T-helper 2 cell (primary cell): ENCODE results near the gene GPR63.
A peak's percentile ranks its signal among the peaks of the same experiment; 100 is the strongest.

Experiments
- DNase-seq, 5 experiments: peaks; one replicate each; pipeline versions ENCODE4 v3.0.0 to v3.0.0-alpha.2; 2012 to 2022
- total RNA-seq, 2 donors: gene quantifications; one replicate each; lab custom pipeline; 2026; lab: John Stamatoyannopoulos, UW

The GPR63 gene
- 0.81 to 4.1 reads per million in 2 donors for total RNA-seq

DNA sequence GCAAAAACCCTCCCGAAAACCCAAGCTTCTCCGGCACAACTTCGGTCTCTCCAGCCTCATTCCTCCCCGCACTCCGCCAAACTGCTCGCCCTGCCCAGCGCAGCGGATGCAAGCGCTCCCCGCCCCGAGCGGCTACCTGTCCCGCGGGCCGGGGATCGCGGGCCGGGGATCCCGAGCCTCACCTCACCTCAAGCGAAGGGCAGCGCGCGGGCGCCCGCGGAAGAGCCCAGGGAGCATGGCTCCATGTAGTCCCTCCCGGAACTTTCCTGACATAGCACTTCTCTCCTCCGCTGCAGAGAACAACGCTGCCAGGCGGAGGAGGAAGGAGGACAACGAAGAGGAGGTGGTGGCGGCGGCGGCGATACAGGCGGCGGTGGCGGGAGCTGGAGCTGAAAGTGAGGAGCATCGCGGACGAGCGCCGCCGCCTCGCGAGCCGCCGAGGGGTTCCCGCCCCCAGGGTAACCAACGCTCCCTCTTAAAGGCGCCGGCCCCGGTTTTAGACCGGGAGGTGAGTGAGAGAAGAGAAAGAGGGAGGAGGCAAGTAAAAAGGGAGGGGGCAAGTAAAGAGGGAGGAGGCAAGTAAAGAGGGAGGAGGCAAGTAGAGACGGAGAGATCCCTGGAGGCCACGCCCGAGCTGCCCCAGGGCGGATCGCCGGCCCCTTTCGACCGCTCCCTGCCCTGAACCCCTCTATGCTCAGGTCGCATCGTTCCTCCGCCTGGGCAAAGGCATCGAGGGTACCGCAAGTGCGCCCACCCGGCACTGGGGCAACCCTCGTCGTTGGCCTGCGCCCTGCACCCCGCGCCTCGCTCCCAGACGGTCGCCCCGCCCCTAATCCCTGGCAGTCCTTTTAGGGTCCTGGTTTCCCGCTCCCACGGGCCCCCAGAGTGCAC is at the start of gene GPR63:
Gene GPR63 (minus strand): TSS at position 397 of the 891 bp plus-strand sequence. CDS start 37,746 bp downstream, outside the sequence.
- peak; percentile 27 to 95 (median 54) for DNase-seq

DNA sequence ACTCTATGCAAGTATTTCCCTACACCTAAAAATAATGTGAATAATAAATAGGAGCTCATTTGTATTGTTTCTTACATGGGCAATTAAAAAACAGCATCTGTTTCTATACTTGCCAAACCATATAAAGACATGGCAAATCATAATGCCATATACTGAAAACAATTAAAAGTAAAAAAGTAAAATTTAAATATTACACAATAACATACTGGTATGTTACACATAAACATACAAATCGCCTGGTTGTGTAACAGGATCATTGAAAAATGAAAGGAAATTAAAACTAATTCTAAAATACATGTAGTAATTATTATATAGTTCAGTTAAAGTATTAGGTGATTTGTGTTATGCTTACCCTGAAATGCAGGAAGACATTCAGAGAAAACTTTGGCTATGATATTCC is 49.2 kb upstream of the GPR63 start:
- no peak for DNase-seq

DNA sequence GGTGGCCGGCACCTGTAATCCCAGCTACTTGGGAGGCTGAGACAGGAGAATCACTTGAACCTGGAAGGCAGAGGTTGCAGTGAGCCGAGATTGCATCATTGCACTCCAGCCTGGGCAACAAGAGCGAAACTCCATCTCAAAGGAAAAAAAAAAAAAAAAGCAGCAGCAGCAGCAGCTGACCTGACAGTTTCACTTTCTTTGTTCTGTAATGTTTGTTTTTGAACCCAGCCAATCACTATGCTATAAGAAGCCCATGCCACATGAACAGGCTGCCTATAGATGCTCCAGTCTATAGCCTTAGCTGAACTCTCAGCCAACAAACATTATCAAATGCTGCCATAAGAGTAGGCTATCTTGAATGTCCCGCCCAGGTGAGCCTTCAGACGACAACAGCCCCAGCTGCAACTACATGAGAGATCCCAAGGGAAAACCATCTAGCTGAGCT is 47.9 kb upstream of the GPR63 start:
- DNase-seq, result peak in 1 of 5 experiments; percentile 79

- DNase-seq, result no peak
These were observed 40.9 kb upstream of the GPR63 start for GRCh38 chr6:96878143-96878542.

GRCh38 chr6:96876886-96877545 is 39.7 kb upstream of the GPR63 start:
- DNase-seq, result no peak

GRCh38 chr6:96872976-96873375 is 35.7 kb upstream of the GPR63 start:
- no peak for DNase-seq

DNA sequence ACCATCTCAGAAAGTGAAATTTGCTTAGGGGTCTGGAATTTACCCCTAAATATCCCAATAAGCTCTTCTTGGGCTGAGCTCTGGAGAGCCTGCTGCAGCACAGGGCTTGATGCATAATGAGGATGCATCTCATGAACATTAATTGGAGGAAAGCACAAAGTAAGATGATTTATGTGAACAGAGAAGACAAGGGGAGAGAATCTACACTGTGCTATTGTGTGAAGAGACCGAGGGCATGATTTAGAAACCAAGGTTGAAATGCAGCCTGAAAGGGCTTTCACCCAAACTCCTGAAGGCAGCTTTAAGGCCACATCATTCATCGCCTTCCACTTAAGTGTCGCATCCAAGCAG is 27.8 kb upstream of the GPR63 start:
- DNase-seq, result no peak

GRCh38 chr6:96864216-96865054 is 27.2 kb upstream of the GPR63 start:
- no peak for DNase-seq

GRCh38 chr6:96862560-96862959 is 25.3 kb upstream of the GPR63 start:
- no peak for DNase-seq

GRCh38 chr6:96861588-96861987 is 24.3 kb upstream of the GPR63 start:
- no peak for DNase-seq

GRCh38 chr6:96856856-96857255 is 19.6 kb upstream of the GPR63 start:
- no peak for DNase-seq

DNA sequence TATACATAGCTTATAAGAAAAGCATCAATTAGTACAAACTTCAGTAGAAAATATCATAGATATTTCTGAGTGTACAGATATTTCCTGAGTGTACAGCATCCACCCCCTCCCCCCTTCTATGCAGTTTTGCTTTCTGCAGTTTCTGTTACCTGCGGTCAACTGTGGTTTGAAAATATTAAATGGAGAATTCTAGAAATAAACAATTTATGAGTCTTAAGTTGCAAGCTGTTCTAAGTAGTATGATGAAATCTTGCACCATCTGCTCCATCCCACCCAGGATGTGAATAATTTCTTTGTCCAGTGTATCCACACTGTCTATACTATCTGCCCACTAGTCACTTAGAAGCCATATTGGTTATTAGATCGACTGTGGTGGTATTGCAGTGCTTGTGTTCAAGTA is 15.8 kb upstream of the GPR63 start:
- no peak for DNase-seq

- DNase-seq, result no peak
These were observed 15.3 kb upstream of the GPR63 start for GRCh38 chr6:96852605-96853004.

GRCh38 chr6:96851858-96852257 is 14.6 kb upstream of the GPR63 start:
- DNase-seq, result no peak

- DNase-seq, result no peak
These were observed 12.3 kb upstream of the GPR63 start for GRCh38 chr6:96849615-96850014.

DNA sequence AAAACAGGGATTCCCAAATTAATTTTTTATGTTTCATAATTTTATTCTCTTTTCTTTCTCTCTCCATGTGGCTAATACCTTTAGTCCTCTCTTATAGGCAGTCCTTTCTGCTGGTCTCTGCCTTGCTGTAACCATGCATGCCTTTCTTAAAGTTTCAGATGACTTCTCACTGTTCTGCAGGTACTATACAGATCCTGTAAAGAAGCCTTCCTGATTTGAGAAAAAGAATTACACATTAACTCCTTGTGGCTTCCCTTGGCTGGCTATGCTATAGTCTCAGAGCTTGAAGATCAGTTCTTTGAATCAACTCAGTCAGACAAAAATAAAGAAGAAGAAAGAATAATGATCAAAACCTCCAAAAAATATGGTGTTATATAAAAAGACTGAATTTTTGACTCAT is 7.3 kb upstream of the GPR63 start:
- no peak for DNase-seq

DNA sequence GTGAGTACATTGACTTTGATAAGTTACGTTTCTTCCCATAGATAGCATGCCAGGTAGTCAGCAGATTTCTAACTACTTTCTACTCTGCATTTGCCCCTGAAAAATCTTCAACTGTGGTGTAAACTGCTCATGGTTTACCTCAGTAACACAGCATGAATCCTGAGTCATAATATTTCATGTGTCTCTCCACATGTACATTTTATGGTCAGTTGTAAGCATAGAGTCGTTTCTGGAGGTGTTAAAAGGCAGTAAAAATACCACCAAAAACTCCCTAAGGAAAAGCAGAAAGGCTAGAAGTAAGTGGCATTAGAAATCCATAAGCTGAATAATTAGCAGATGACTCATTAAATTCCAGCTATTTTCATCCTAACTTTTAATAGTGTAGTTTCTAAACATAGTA is 4.1 kb upstream of the GPR63 start:
- DNase-seq, result peak in 1 of 5 experiments; percentile 58

GRCh38 chr6:96836631-96837080 is 621 bp downstream of the GPR63 start:
- DNase-seq, result peak in 1 of 5 experiments; percentile 19

DNA sequence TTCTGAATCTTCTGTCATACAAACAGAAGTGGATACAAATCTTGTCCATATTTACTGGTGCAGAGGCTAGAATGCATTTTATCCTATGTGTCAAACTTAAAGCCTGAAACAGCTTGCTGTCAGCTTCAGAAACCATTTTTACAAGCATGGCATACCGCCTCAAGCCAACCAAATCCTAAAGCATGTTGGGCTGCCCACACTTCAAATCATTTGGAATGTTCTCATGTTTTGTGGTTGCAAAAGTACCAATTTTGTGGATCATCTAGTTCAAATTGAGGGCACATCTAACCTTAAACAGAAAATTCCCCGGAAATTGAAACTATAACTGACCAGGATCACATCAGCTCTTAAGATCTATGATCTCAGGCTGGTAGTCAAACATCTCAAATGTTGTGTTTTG is 3.2 kb downstream of the GPR63 start:
- DNase-seq, result no peak

DNA sequence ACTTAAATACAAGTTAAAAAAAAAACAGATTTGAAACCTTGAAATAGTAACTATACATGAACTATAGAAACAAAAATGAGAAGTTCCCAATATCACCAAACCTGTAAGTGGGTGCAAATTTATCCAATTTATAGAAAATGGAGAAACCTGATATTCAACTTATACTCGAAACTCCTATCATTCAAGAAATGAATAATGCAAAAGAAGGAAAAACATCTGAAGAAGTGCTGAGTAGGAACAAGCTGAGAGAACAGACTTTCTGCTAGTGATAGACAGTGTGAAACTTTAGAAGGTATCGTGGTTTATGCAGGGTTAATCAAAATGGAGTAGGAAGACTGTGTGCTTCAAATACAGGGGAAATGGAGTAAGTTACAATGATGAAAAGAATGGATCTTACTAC is 4.5 kb downstream of the GPR63 start:
- DNase-seq, result no peak

DNA sequence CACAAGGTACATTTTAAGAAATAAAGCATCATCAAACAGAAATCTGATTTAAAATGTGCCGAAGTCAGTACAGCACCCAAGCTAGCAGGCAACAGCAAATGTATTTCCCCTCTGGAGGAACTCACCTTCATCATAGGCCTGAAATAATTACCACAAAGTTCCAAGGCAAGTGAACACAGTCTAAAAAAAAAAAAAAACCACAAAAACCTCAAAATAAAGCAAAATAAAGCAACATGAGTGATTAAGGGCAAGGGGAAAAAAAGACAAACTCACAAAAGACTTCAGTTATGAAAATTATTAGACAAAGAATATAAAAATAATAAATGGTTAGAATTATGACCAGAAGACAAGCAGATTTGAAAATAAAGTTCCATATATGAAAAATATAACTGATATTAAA is 10.4 kb downstream of the GPR63 start:
- no peak for DNase-seq

- no peak for DNase-seq
These were observed 13.5 kb downstream of the GPR63 start for GRCh38 chr6:96823743-96824142.

DNA sequence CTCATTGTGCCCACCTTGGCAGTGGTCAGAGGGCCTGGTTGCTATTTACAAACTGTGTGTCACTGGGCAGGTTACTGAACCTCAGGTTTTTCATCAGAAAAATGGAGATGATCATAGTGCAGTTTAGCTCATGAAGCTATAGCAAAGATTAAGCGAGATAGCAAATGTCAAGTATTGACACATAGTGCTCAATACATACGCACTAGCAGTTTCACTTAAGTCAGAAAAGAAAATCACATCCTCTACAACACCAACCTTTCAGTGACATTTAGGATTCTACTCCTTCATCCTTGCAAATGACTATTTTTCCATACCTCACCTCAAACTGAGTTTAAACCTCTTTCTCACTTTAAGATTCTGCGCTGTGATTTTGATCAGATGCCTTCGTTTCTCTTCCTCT is 16.2 kb downstream of the GPR63 start:
- no peak for DNase-seq
